SK-N-SH (cell line): Measurements from ENCODE around the gene ADGRL3. TPM values are rescaled to one million over a fixed set of nuclear protein-coding genes. Genes with fewer than 3 reads are reported as not detected.

Experiments used
- CTCF ChIA-PET: fragments of 300-600, 350-600 bp; formaldehyde crosslinking; extraction: SDS; loops from one replicate; lab custom pipeline; 2021; lab: Yijun Ruan, JAX
- POLR2A ChIA-PET: fragments of 350-600 bp; sonication (Branson Sonifier 250); formaldehyde crosslinking; extraction: SDS; loops from one replicate; lab custom pipeline; 2020; ENCODE audit warnings: antibody characterized with exemption, inconsistent platforms; lab: Yijun Ruan, JAX
- DNase-seq: peaks from one replicate; pipeline ENCODE4 v3.0.0; 2012
- H2AFZ ChIP-seq: fragments of 200-600 bp; sonication (generic); 2 replicates; pipeline ENCODE4 v1.8.1; 2016; ENCODE audit warnings: antibody characterized with exemption, mild to moderate bottlenecking, low read depth
- H3F3A ChIP-seq: fragments of 200-600 bp; sonication (generic); replicated peaks from 2 replicates; pipeline ENCODE3; 2016; ENCODE audit warnings: antibody characterized with exemption, mild to moderate bottlenecking; ENCODE audit not compliant: insufficient read depth
- H3K27ac ChIP-seq, 2 experiments: fragments of 200-500 bp in 1 of 2; fragments of 200-600 bp in 1 of 2; sonication (Bioruptor generic) in 1 of 2; sonication (generic), shearing (Covaris generic) in 1 of 2; 2 replicates each; pipeline versions ENCODE4 v1.5.1 to v1.6.1; 2014 to 2016; ENCODE audit warnings: low read depth in 2 of 2, inconsistent platforms in 1 of 2, low read length in 1 of 2, mild to moderate bottlenecking in 1 of 2, mixed read lengths in 1 of 2
- H3K27me3 ChIP-seq: fragments of 200-600 bp; sonication (generic), shearing (Covaris generic); 2 replicates; pipeline ENCODE4 v1.6.1; 2016; ENCODE audit warnings: mixed run types; ENCODE audit not compliant: insufficient read depth
- H3K36me3 ChIP-seq, 2 experiments: fragments of 200-500 bp in 1 of 2; fragments of 200-600 bp in 1 of 2; sonication (Bioruptor generic) in 1 of 2; sonication (generic) in 1 of 2; replicated peaks in 1 of 2; 2 replicates each; pipeline versions ENCODE3 to v1.5.1; 2014 to 2016; ENCODE audit warnings: low read length in 1 of 2, mild to moderate bottlenecking in 1 of 2; ENCODE audit not compliant: insufficient read depth in 2 of 2, control insufficient read depth in 1 of 2
- H3K4me1 ChIP-seq, 2 experiments: fragments of 200-500 bp in 1 of 2; fragments of 200-600 bp in 1 of 2; sonication (Bioruptor generic) in 1 of 2; sonication (generic), shearing (Covaris generic) in 1 of 2; 2 replicates each; pipeline versions ENCODE4 v1.5.1 to v1.6.1; 2014 to 2016; ENCODE audit warnings: low read depth in 1 of 2, low read length in 1 of 2, mixed run types in 1 of 2; ENCODE audit not compliant: insufficient read depth in 2 of 2, control insufficient read depth in 1 of 2
- H3K4me2 ChIP-seq: fragments of 200-600 bp; sonication (generic), shearing (Covaris generic); 2 replicates; pipeline ENCODE4 v1.6.1; 2017; ENCODE audit warnings: mixed run types
- H3K4me3 ChIP-seq, 2 experiments: fragments of 200-500 bp in 1 of 2; fragments of 200-600 bp in 1 of 2; sonication (Bioruptor generic) in 1 of 2; sonication (generic), shearing (Covaris generic) in 1 of 2; 2 replicates each; pipeline versions ENCODE4 v1.5.1 to v1.8.1; 2014 to 2016; ENCODE audit warnings: low read depth in 2 of 2, inconsistent platforms in 1 of 2, low read length in 1 of 2, mild to moderate bottlenecking in 1 of 2, mixed read lengths in 1 of 2, moderate library complexity in 1 of 2
- H3K79me2 ChIP-seq: fragments of 200-600 bp; sonication (generic); 2 replicates; pipeline ENCODE4 v1.8.1; 2017; ENCODE audit warnings: mild to moderate bottlenecking; ENCODE audit not compliant: insufficient read depth
- H3K9ac ChIP-seq: fragments of 200-600 bp; sonication (generic); 2 replicates; pipeline ENCODE4 v1.6.1; 2017; ENCODE audit warnings: mixed run types
- H3K9me2 ChIP-seq: fragments of 200-600 bp; sonication (generic); 2 replicates; pipeline ENCODE4 v1.6.1; 2017; ENCODE audit warnings: mixed run types
- H3K9me3 ChIP-seq: fragments of 200-600 bp; sonication (generic); 2 replicates; pipeline ENCODE4 v1.6.1; 2017; ENCODE audit warnings: mixed run types, mild to moderate bottlenecking, moderate library complexity
- H4K20me1 ChIP-seq: fragments of 200-600 bp; sonication (generic); 2 replicates; pipeline ENCODE4 v1.6.1; 2017; ENCODE audit warnings: mild to moderate bottlenecking, mixed run types; ENCODE audit not compliant: insufficient read depth
- CHD2 ChIP-seq: fragments of 150-350 bp; IDR thresholded peaks from 2 replicates; pipeline ENCODE4 v1.6.1; 2018; ENCODE audit warnings: low read length; ENCODE audit not compliant: partially characterized antibody
- ELF1 ChIP-seq: IDR thresholded peaks from 2 replicates; pipeline ENCODE4 v1.4.0; 2012
- EP300 ChIP-seq, 2 experiments: IDR thresholded peaks; 2 replicates each; pipeline versions ENCODE4 v1.4.0 to v1.6.1; 2012; ENCODE audit warnings: borderline replicate concordance in 1 of 2, low read depth in 1 of 2, low read length in 1 of 2
- FOXM1 ChIP-seq: IDR thresholded peaks from 2 replicates; pipeline ENCODE4 v1.4.0; 2012; ENCODE audit warnings: low read depth, mild to moderate bottlenecking
- JUND ChIP-seq: IDR thresholded peaks from 2 replicates; pipeline ENCODE4 v1.4.0; 2012
- NFIC ChIP-seq: IDR thresholded peaks from 2 replicates; pipeline ENCODE4 v1.4.0; 2012; ENCODE audit warnings: borderline replicate concordance
- NRF1 ChIP-seq: IDR thresholded peaks from 2 replicates; pipeline ENCODE4 v1.6.1; 2012; ENCODE audit warnings: low read depth, mild to moderate bottlenecking, low read length
- REST ChIP-seq: IDR thresholded peaks from 2 replicates; pipeline ENCODE4 v1.6.1; 2012; ENCODE audit warnings: mild to moderate bottlenecking, low read depth, low read length, moderate library complexity
- RFX5 ChIP-seq: IDR thresholded peaks from 2 replicates; pipeline ENCODE4 v1.6.1; 2012; ENCODE audit warnings: mild to moderate bottlenecking, improper control_type of control experiment, low read length
- RXRA ChIP-seq: IDR thresholded peaks from 2 replicates; pipeline ENCODE4 v1.4.0; 2012; ENCODE audit warnings: low read depth, mild to moderate bottlenecking, borderline replicate concordance
- SMC3 ChIP-seq: IDR thresholded peaks from 2 replicates; pipeline ENCODE4 v1.6.1; 2012; ENCODE audit warnings: low read depth, low read length, improper control_type of control experiment
- TCF12 ChIP-seq: IDR thresholded peaks from 2 replicates; pipeline ENCODE4 v1.4.0; 2012
- TEAD4 ChIP-seq: IDR thresholded peaks from 2 replicates; pipeline ENCODE4 v1.4.0; 2012; ENCODE audit warnings: mild to moderate bottlenecking, borderline replicate concordance; ENCODE audit not compliant: insufficient read depth
- USF1 ChIP-seq: IDR thresholded peaks from 2 replicates; pipeline ENCODE4 v1.4.0; 2012; ENCODE audit warnings: low read depth, borderline replicate concordance
- YY1 ChIP-seq: IDR thresholded peaks from 2 replicates; pipeline ENCODE4 v1.4.0; 2012; ENCODE audit warnings: low read depth, mild to moderate bottlenecking
- WGBS: methylation state at CpG from one replicate; pipeline ENCODE4 v1.1.6; 2017; ENCODE audit warnings: low lambda C conversion rate; 5-methylcytosine and 5-hydroxymethylcytosine counted together
- polyA plus RNA-seq, 3 experiments: library from polyadenylated mRNA; depleted of rRNA; stranded (reverse); fragments of >200 nt; gene quantifications; 2 replicates each; pipeline ENCODE4 v1.2.3, GENCODE V29; 2012
- TF ChIP-seq, protein P1 (sequence below): fragments of 150-350 bp; IDR thresholded peaks from 2 replicates; pipeline ENCODE4 v1.6.1; 2016; ENCODE audit warnings: mild to moderate bottlenecking, low read depth, low read length
- TF ChIP-seq, protein P2 (sequence below): IDR thresholded peaks from 2 replicates; pipeline ENCODE4 v1.4.0; 2012; ENCODE audit warnings: low read depth

ADGRL3 gene
- polyA plus RNA-seq, 1 of the 3 experiments (the other 2 are of a cell fraction): 0.03 TPM

DNA sequence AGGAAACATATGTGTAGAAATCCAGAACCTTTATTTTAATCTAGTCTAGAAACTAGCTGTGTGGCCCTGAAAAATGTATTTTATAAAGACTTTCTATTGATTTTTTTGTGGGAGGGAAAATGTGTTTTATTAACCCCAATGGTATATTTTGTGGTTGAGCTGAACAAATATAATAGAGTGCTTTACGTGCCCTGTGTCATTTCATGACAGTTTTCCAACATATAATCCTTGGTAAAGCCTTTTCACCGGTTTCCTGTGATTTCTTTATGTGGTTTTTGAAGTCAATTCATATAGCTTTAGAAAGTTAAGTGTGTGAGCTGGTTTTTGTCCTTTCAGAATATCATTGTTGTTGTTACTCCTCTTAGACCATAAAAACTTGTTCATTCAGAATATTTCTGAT lies 375.7 kb downstream of the ADGRL3 start:
- Histone ChIP-seq H3K79me2 (no peaks in the 10 kb centered on the region), H3K9ac (no peak overlapping the region), H3F3A (no peaks in the 10 kb centered on the region), H3K9me3 (no peaks in the 10 kb centered on the region), H4K20me1 (no peaks in the 10 kb centered on the region), H3K4me2 (no peak overlapping the region), H3K36me3 (no peaks in the 10 kb centered on the region), H3K4me1 (no peaks in the 10 kb centered on the region), H3K4me3 (no peak overlapping the region), H3K9me2 (no peaks in the 10 kb centered on the region), H3K27ac (no peak overlapping the region), H2AFZ (no peak overlapping the region), H3K27me3 (no peaks in the 10 kb centered on the region)
- ChIA-PET POLR2A (no interaction called here), CTCF (no interaction called here)
- no peak for DNase-seq
- TF ChIP-seq USF1: no peak
- no peak for TF ChIP-seq TEAD4
- TF ChIP-seq JUND: no peak
- no peak for TF ChIP-seq RFX5
- no peak for TF ChIP-seq YY1
- no peak for TF ChIP-seq RXRA
- no peak for TF ChIP-seq NRF1
- TF ChIP-seq NFIC: no peak
- TF ChIP-seq EP300 (IDR thresholded peaks at IDR 0.05; ENCODE audit: borderline replicate concordance in 1 of 2, low read depth in 1 of 2, low read length in 1 of 2): no peak
- TF ChIP-seq TCF12: no peak
- TF ChIP-seq SMC3: no peak
- no peak for TF ChIP-seq ELF1
- TF ChIP-seq, protein P1, sequence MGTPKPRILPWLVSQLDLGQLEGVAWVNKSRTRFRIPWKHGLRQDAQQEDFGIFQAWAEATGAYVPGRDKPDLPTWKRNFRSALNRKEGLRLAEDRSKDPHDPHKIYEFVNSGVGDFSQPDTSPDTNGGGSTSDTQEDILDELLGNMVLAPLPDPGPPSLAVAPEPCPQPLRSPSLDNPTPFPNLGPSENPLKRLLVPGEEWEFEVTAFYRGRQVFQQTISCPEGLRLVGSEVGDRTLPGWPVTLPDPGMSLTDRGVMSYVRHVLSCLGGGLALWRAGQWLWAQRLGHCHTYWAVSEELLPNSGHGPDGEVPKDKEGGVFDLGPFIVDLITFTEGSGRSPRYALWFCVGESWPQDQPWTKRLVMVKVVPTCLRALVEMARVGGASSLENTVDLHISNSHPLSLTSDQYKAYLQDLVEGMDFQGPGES: no peak
- no peak for TF ChIP-seq CHD2
- TF ChIP-seq FOXM1: no peak
- TF ChIP-seq, protein P2, sequence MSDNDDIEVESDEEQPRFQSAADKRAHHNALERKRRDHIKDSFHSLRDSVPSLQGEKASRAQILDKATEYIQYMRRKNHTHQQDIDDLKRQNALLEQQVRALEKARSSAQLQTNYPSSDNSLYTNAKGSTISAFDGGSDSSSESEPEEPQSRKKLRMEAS: no peak
- no peak for TF ChIP-seq REST
- 34% methylated on average over 2 of the region's 2 CpGs for WGBS
